ENCODE results near the gene PIK3R1. TPM values are rescaled to one million over a fixed set of nuclear protein-coding genes. Genes with fewer than 3 reads are reported as not detected.

PIK3R1 gene
- total RNA-seq, 1 experiment from 2014 or later = 1.7 TPM

- H3K9ac ChIP-seq (ENCODE audit: low read length) = no peak overlapping the region
- H3K79me2 ChIP-seq (ENCODE audit: low read length) = no peaks in the 10 kb centered on the region
- POLR2A ChIA-PET (ENCODE audit: unreplicated experiment) = no interaction called here
- CTCF ChIA-PET = interaction anchor here (1.3 kb wide), 1 partner anchor 1007 kb away, joined by 6 read pairs; no protein-coding TSS in a partner anchor
- H2AFZ ChIP-seq (ENCODE audit: low read length) = no peak overlapping the region
- no peaks in the 10 kb centered on the region for H3K9me3 ChIP-seq (ENCODE audit: low read length)
- no peaks in the 10 kb centered on the region for H3K4me1 ChIP-seq (ENCODE audit: insufficient read depth, low read length)
- peak; percentile 45 for DNase-seq
- intact Hi-C loops (cut with micrococcal nuclease) = loop anchor here (1.0 kb wide), 1 partner anchor 1007 kb away; no protein-coding TSS in a partner anchor
- H3K9me2 ChIP-seq (replicated peaks; ENCODE audit: low read length) = no peaks in the 10 kb centered on the region
- H3K4me2 ChIP-seq (ENCODE audit: low read length) = no peak overlapping the region
- H3K27ac ChIP-seq (ENCODE audit: low read length) = no peak overlapping the region
- no peaks in the 10 kb centered on the region; the same call in 1 of the 2 replicates for H3K36me3 ChIP-seq (ENCODE audit: low read depth, low read length)
- no peak overlapping the region for H3K4me3 ChIP-seq (ENCODE audit: low read length)
- no peaks in the 10 kb centered on the region for H4K20me1 ChIP-seq (ENCODE audit: low read length)
- no peak for TF ChIP-seq EZH2phosphoT487 (IDR thresholded peaks at IDR 0.05; ENCODE audit: borderline replicate concordance, low read length)
- peak; percentile 58 for TF ChIP-seq CTCF (conservative IDR thresholded peaks at IDR 0.05; ENCODE audit: low read depth, low read length)
- no TSS peak for BruUV-seq (replicated peaks)
- ATAC-seq = peak; percentile 67; the same call in 1 of the 2 replicates
- H3K27me3 ChIP-seq (ENCODE audit: low read length) = no peaks in the 10 kb centered on the region
- H3F3A ChIP-seq (ENCODE audit: low read length, unreplicated experiment) = no peaks in the 10 kb centered on the region
These were observed 37.4 kb downstream of the PIK3R1 start for GRCh38 chr5:68252673-68253623.

DNA sequence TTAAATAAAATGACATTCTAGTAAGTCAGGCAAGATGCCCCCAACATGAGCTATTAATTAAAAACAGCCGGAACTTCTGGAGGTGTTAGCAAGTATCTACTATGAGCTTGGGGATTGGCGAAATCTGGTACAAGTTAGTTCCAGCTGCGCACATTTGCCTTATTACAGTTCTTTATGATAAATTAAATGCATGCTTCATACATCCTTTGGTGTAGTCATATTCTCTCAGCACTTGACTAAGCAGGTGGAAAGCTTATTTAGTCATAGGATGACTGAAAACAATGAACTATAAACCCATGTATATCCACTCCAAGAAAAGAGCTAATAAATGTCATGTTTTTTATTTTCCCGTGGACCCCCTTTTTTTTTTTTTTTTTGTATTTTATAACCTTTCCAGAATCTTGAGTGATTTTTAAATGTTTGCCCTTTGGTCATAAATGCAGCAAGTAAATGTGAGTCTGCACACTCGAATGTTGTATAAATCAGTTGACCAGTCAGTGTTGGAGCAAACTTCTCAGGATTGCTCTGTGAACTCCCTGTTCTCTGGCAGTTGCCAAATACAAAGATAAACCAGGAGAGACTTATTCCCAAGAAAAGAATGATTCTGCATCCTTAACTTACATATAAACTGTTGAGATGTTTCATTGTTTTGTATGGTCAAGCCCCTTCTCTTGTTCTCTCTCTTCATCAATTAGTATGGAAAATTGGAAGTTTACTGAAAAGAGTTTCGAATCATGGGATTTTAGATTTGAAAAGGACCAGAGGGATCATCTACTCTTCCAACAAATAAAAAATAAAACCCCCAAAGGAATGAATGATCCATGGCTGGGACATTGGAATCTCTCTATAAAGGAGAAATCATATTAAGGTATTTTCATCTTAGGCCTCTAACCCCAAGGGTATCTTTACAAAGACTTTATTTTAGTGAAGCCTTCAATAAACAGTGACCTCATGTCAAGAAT is 38.3 kb downstream of the PIK3R1 start:
- Histone ChIP-seq H3K27ac (ENCODE audit: low read length) (no peak overlapping the region), H2AFZ (ENCODE audit: low read length) (no peak overlapping the region), H4K20me1 (ENCODE audit: low read length) (no peaks in the 10 kb centered on the region), H3K79me2 (ENCODE audit: low read length) (no peaks in the 10 kb centered on the region), H3K36me3 (ENCODE audit: low read depth, low read length) (no peaks in the 10 kb centered on the region; the same call in 1 of the 2 replicates), H3K9me2 (replicated peaks; ENCODE audit: low read length) (no peaks in the 10 kb centered on the region), H3K9ac (ENCODE audit: low read length) (no peak overlapping the region), H3K27me3 (ENCODE audit: low read length) (no peaks in the 10 kb centered on the region), H3K4me1 (ENCODE audit: insufficient read depth, low read length) (no peaks in the 10 kb centered on the region), H3K4me3 (ENCODE audit: low read length) (no peak overlapping the region), H3K9me3 (ENCODE audit: low read length) (no peaks in the 10 kb centered on the region), H3F3A (ENCODE audit: low read length, unreplicated experiment) (no peaks in the 10 kb centered on the region), H3K4me2 (ENCODE audit: low read length) (no peak overlapping the region)
- TF ChIP-seq EZH2 (IDR thresholded peaks at IDR 0.05; ENCODE audit: low read length, unreplicated experiment) (no peak), CTCF (conservative IDR thresholded peaks at IDR 0.05; ENCODE audit: low read depth, low read length) (no peak), EZH2phosphoT487 (IDR thresholded peaks at IDR 0.05; ENCODE audit: borderline replicate concordance, low read length) (no peak)
- no peak for ATAC-seq
- no peak for DNase-seq
- ChIA-PET POLR2A (ENCODE audit: unreplicated experiment) (no interaction called here), CTCF (no interaction called here)
- no TSS peak for BruUV-seq (replicated peaks)
- intact Hi-C loops (cut with micrococcal nuclease) = no loop called here

Measured in PC-3 (cell line).